Esophagus squamous epithelium (tissue), 5 donors: Measurements from ENCODE around the gene GGNBP2. TPM values are rescaled to one million over a fixed set of nuclear protein-coding genes. Genes with fewer than 3 reads are reported as not detected.

Experiments used
- DNase-seq: peaks from one replicate; lab custom pipeline; 2025; lab: John Stamatoyannopoulos, UW
- H3K27ac ChIP-seq, 4 donors: fragments of 200-600 bp; sonication (generic); one replicate each; pipeline ENCODE4 v1.5.1; 2016 to 2019; ENCODE audit warnings: mild to moderate bottlenecking in 1 of 4
- H3K27me3 ChIP-seq, 4 donors: fragments of 200-600 bp; sonication (generic); 1 replicate in 3 of 4; 2 replicates in 1 of 4; pipeline versions ENCODE4 v1.5.1 to v1.6.0; 2017 to 2021; ENCODE audit warnings: antibody characterized with exemption in 1 of 4
- H3K36me3 ChIP-seq, 3 donors: fragments of 200-600 bp; sonication (generic); one replicate each; pipeline ENCODE4 v1.5.1; 2016 to 2019
- H3K4me1 ChIP-seq, 3 donors: fragments of 200-600 bp; sonication (generic); one replicate each; pipeline ENCODE4 v1.5.1; 2017 to 2019
- H3K4me3 ChIP-seq, 4 donors: fragments of 200-600 bp; sonication (generic); 1 replicate in 3 of 4; 2 replicates in 1 of 4; pipeline ENCODE4 v1.5.1; 2016 to 2019; ENCODE audit warnings: mild to moderate bottlenecking in 2 of 4, moderate library complexity in 1 of 4
- H3K9me3 ChIP-seq, 3 donors: fragments of 200-600 bp; sonication (generic); one replicate each; pipeline ENCODE4 v1.5.1; 2016 to 2019
- POLR2A ChIP-seq, 4 donors: fragments of 450-650 bp; IDR thresholded peaks; one replicate each; pipeline ENCODE4 v1.6.1; 2017; ENCODE audit warnings: antibody characterized with exemption in 4 of 4, mild to moderate bottlenecking in 4 of 4, moderate library complexity in 3 of 4
- WGBS, 2 donors: methylation state at CpG; one replicate each; pipeline ENCODE4 v1.1.5; 2018; 5-methylcytosine and 5-hydroxymethylcytosine counted together
- intact Hi-C: fragments of 100-400 bp; cut with DNase I; formaldehyde crosslinking; loops from one replicate; pipeline ENCODE4 v1.15.0; 2022
- total RNA-seq, 4 donors: library from RNA; depleted of rRNA; stranded (reverse); fragments of >200 nt; gene quantifications; one replicate each; pipeline ENCODE4 v1.1.0, GENCODE V29; 2016
- TF ChIP-seq, protein P1 (sequence below), 6 experiments: fragments of 450-650 bp in 4 of 6; fragments of 200-600 bp in 2 of 6; sonication (generic) in 2 of 6; IDR thresholded peaks; one replicate each; pipeline ENCODE4 v1.5.1; 2016 to 2019; ENCODE audit warnings: antibody characterized with exemption in 6 of 6, mild to moderate bottlenecking in 4 of 6, moderate library complexity in 4 of 6
- donor health status: DM: yes; HTN: yes; CAD: no.

GGNBP2 gene
- total RNA-seq, 4 donors from 2014 or later, result 32.8 to 59.3 (median 46.3) TPM

DNA sequence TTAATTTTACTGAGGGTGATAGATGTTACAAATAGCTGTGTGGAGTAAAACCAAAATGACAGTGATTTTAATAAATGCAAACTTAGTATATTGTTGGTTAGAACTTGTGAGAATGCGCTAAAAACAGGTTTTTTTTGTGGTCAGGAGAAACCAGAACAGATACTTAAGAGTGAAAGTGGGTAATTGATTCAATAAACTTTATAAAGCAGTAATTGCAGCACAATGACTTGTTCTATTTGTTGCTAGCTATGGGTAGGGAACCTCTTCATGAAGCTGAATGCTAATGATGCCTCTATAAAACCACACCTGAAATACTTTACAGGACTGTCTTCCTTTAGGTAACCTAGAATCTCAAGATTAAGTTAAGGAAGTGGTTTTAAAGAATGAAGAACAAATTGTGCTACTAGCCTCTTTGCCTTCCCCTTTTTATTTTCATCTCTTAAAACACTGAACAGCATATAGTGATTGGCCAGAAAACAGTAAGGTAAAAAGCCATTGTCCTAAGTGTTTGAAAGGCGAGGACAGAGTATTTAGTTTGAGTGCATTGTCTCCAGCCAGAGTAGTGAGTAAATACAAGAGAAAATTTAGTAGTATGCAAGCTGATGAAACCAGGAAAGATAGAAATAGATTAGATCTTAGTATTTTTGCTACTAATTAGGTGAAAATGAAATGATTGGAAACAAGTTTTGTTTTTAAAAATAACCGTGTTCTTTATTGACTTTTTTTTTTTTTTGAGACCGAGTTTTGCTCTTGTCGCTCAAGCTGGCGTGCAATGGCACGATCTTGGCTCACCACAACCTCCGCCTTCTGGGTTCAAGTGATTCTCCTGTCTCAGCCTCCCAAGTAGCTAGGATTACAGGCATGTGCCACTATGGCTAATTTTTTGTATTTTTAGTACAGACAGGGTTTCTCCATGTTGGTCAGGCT is 6.0 kb downstream of the GGNBP2 start:
- Histone ChIP-seq H3K4me1 (peaks cover 13 to 93% (median 47%) of the 10 kb centered on the region in 3 donors), H3K9me3 (no peaks in the 10 kb centered on the region), H3K27me3 (no peaks in the 10 kb centered on the region), H3K27ac (no peak overlapping the region), H3K36me3 (peaks cover 4 to 14% (median 7%) of the 10 kb centered on the region in 3 donors), H3K4me3 (no peak overlapping the region)
- WGBS, 2 donors, result 77 to 80% methylated on average over 8 of the region's 8 CpGs
- intact Hi-C loops, result no loop called here
- DNase-seq, result no peak
- TF ChIP-seq POLR2A (IDR thresholded peaks at IDR 0.05), result no peak
- TF ChIP-seq, protein P1, sequence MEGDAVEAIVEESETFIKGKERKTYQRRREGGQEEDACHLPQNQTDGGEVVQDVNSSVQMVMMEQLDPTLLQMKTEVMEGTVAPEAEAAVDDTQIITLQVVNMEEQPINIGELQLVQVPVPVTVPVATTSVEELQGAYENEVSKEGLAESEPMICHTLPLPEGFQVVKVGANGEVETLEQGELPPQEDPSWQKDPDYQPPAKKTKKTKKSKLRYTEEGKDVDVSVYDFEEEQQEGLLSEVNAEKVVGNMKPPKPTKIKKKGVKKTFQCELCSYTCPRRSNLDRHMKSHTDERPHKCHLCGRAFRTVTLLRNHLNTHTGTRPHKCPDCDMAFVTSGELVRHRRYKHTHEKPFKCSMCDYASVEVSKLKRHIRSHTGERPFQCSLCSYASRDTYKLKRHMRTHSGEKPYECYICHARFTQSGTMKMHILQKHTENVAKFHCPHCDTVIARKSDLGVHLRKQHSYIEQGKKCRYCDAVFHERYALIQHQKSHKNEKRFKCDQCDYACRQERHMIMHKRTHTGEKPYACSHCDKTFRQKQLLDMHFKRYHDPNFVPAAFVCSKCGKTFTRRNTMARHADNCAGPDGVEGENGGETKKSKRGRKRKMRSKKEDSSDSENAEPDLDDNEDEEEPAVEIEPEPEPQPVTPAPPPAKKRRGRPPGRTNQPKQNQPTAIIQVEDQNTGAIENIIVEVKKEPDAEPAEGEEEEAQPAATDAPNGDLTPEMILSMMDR (IDR thresholded peaks at IDR 0.05), result no peak

DNA sequence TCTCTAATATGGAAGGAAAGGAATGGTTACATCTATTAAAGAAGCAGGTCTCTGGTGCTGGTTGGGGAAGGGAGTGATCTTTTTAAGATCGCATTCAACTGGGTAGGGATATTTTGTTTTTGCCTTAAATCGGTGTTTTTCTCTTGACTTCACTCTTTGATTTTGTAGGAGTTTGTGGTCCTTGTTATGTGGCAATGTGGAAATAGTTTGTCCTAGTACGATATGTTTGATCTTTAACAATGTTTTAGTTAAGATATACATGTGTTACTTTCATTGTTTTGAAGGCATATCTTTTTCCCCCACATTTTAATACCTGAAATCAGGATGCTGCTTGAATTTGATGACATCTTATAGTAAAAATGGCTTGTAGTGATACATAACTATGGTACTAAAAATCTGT is 8.7 kb downstream of the GGNBP2 start:
- no peaks in the 10 kb centered on the region for H3K27me3 ChIP-seq
- H3K4me1 ChIP-seq, result peaks cover 7 to 66% (median 23%) of the 10 kb centered on the region in 3 donors
- intact Hi-C loops, result no loop called here
- H3K27ac ChIP-seq, result no peak overlapping the region
- DNase-seq, result no peak
- WGBS, 2 donors, result 90 to 93% methylated on average over 3 of the region's 3 CpGs
- no peak overlapping the region for H3K4me3 ChIP-seq
- TF ChIP-seq POLR2A (IDR thresholded peaks at IDR 0.05), result no peak
- TF ChIP-seq, protein P1 (IDR thresholded peaks at IDR 0.05), result no peak
- peaks cover 20 to 41% (median 22%) of the 10 kb centered on the region in 3 donors for H3K36me3 ChIP-seq
- no peaks in the 10 kb centered on the region for H3K9me3 ChIP-seq

DNA sequence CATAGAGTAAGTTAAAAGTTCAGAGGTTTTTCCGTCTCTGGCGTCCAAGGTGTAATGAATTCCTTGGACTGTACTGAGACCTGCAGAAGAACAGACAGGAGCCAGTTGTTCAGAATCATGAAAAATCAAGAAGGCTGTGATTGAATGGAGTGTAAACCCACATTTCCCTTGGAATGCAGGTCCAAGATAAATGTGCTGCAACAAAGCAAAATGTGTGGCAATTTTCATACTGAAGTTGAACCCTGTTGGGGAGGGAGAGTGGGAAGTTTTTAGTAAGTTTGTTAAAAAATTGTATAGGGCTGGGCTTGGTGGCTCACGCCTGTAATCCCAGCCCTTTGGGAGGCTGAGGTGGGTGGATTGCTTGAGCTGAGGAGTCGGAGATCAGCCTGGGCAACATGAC is 21.4 kb downstream of the GGNBP2 start:
- Histone ChIP-seq H3K4me1 (no peaks in the 10 kb centered on the region), H3K27ac (no peak overlapping the region), H3K36me3 (peaks cover 9 to 100% (median 64%) of the 10 kb centered on the region in 3 donors), H3K4me3 (no peak overlapping the region), H3K9me3 (no peaks in the 10 kb centered on the region), H3K27me3 (no peaks in the 10 kb centered on the region)
- intact Hi-C loops, result no loop called here
- no peak for DNase-seq
- no peak for TF ChIP-seq POLR2A (IDR thresholded peaks at IDR 0.05)
- TF ChIP-seq, protein P1 (IDR thresholded peaks at IDR 0.05), result no peak
- 84 to 91% methylated on average over 4 of the region's 4 CpGs for WGBS, 2 donors

DNA sequence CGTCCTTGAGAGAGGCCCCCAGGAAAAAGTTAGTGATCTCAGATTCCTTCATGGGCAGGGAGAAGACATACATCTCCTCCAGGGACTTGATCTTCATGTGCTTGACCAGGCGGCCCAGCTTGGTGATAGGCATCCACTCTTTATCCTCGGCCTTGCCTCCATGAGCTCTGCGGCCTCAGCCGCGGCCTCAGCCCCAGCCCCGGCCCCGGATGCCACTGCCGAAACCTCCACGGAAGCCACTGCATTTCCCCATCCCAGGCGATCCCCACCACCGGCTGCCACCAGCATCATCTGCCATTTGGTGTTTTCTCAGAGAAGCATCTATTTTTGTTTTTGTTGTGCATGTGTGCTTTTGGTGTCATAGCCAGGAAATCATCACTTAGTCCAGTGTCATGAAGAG is 30.3 kb downstream of the GGNBP2 start:
- TF ChIP-seq POLR2A (IDR thresholded peaks at IDR 0.05), result no peak
- TF ChIP-seq, protein P1 (IDR thresholded peaks at IDR 0.05), result no peak
- DNase-seq, result no peak
- no peaks in the 10 kb centered on the region for H3K27me3 ChIP-seq
- no peaks in the 10 kb centered on the region for H3K9me3 ChIP-seq
- intact Hi-C loops, result no loop called here
- no peak overlapping the region for H3K4me3 ChIP-seq
- H3K4me1 ChIP-seq, result peaks cover 0 to 22% (median 0%) of the 10 kb centered on the region in 3 donors
- H3K27ac ChIP-seq, result no peak overlapping the region
- WGBS, 2 donors, result 94 to 95% methylated on average over 12 of the region's 12 CpGs
- H3K36me3 ChIP-seq, result peaks cover 9 to 91% (median 34%) of the 10 kb centered on the region in 3 donors

DNA sequence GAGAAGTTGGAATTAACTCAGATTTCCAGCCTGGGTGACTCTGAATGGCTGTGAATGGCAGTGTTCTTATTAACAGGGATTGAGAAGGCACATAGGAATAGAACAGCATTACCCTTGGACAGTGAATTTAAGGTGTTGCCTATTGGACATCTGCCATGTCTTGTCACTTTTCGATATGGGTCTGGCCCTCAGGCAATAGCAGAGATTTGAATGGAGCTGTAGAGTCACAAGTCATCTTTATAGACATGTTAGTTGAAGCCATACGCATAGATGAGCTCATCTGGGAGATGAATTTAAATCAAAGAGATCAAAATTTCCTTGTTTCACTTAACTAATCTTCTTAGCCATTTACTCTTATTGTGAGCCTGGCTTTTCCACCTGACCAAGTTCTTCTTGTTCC is 32.1 kb downstream of the GGNBP2 start:
- Histone ChIP-seq H3K27ac (no peak overlapping the region), H3K36me3 (peaks cover 7 to 91% (median 34%) of the 10 kb centered on the region in 3 donors), H3K4me1 (peaks cover 0 to 22% (median 0%) of the 10 kb centered on the region in 3 donors), H3K9me3 (no peaks in the 10 kb centered on the region), H3K27me3 (no peaks in the 10 kb centered on the region), H3K4me3 (no peak overlapping the region)
- TF ChIP-seq, protein P1 (IDR thresholded peaks at IDR 0.05), result no peak
- TF ChIP-seq POLR2A (IDR thresholded peaks at IDR 0.05), result no peak
- WGBS, 2 donors, result 37 to 53% methylated on average over 2 of the region's 2 CpGs
- intact Hi-C loops, result no loop called here
- no peak for DNase-seq
